WTC11 (cell line): Measurements from ENCODE around the gene SIRPG. TPM values are rescaled to one million over a fixed set of nuclear protein-coding genes. Genes with fewer than 3 reads are reported as not detected.

Experiments used
- ATAC-seq: fragments of 200-7000 bp; cut with Tn5 transposase; 2 replicates; pipeline ENCODE4 v1.10.0; 2021; ENCODE audit warnings: mild to moderate bottlenecking, moderate library complexity
- CTCF ChIA-PET: fragments of 300-600 bp; sonication (Branson Sonifier 250); formaldehyde crosslinking; loops from one replicate; lab custom pipeline; 2021; ENCODE audit warnings: antibody characterized with exemption; lab: Charles Lee
- POLR2A ChIA-PET: fragments of 350-600 bp; sonication (Branson Sonifier 250); formaldehyde crosslinking; loops from one replicate; lab custom pipeline; 2021; ENCODE audit warnings: antibody characterized with exemption; lab: Charles Lee
- DNase-seq: peaks from one replicate; pipeline ENCODE4 v3.0.0; 2021; ENCODE audit warnings: low spot score
- H3K27ac Mint-ChIP-seq: 2 replicates; pipeline ENCODE4 v1.8.0; 2021; ENCODE audit warnings: mixed read lengths
- H3K27me3 Mint-ChIP-seq: 2 replicates; pipeline ENCODE4 v1.8.0; 2021; ENCODE audit warnings: low read depth, mild to moderate bottlenecking, moderate library complexity, mixed read lengths
- H3K36me3 Mint-ChIP-seq: 2 replicates; pipeline ENCODE4 v1.8.0; 2021; ENCODE audit warnings: mixed read lengths
- H3K4me1 Mint-ChIP-seq: 2 replicates; pipeline ENCODE4 v1.8.0; 2022; ENCODE audit warnings: mixed read lengths
- H3K4me3 Mint-ChIP-seq: 2 replicates; pipeline ENCODE4 v1.8.0; 2021; ENCODE audit warnings: mild to moderate bottlenecking, moderate library complexity, mixed read lengths
- H3K9me3 Mint-ChIP-seq: 2 replicates; pipeline ENCODE4 v1.8.0; 2021; ENCODE audit warnings: mixed read lengths
- CREB1 ChIP-seq: sonication (generic); formaldehyde crosslinking; IDR thresholded peaks from 2 replicates; pipeline ENCODE4 v1.8.0; 2023; ENCODE audit warnings: mild to moderate bottlenecking, missing genetic modification reagents
- HMGA2 ChIP-seq: fragments of 250-450 bp; sonication (Bioruptor Pico); IDR thresholded peaks from 2 replicates; pipeline ENCODE4 v1.4.0; 2021; ENCODE audit warnings: mild to moderate bottlenecking, moderate library complexity
- NFYB ChIP-seq: sonication (generic); formaldehyde crosslinking; conservative IDR thresholded peaks from 2 replicates; pipeline ENCODE4 v1.8.0; 2022; ENCODE audit warnings: low read depth, missing genetic modification reagents
- SMAD3 ChIP-seq: sonication (generic); formaldehyde crosslinking; IDR thresholded peaks from 2 replicates; pipeline ENCODE4 v1.8.0; 2022; ENCODE audit warnings: missing genetic modification reagents, mild to moderate bottlenecking, borderline replicate concordance
- SOX15 ChIP-seq: fragments of 250-450 bp; sonication (Bioruptor Pico); IDR thresholded peaks from 2 replicates; pipeline ENCODE4 v1.9.0; 2021; ENCODE audit warnings: mild to moderate bottlenecking
- ZBTB21 ChIP-seq: sonication (generic); formaldehyde crosslinking; IDR thresholded peaks from 2 replicates; pipeline ENCODE4 v1.8.1; 2023; ENCODE audit warnings: mild to moderate bottlenecking, missing genetic modification reagents, borderline replicate concordance
- ZNF121 ChIP-seq: sonication (generic); formaldehyde crosslinking; IDR thresholded peaks from 2 replicates; pipeline ENCODE4 v1.8.0; 2023; ENCODE audit warnings: missing genetic modification reagents
- total RNA-seq: library from RNA; stranded (reverse); gene quantifications from 3 replicates; pipeline ENCODE4 v1.2.3, GENCODE V29; 2021
- TF ChIP-seq, protein P1 (sequence below): sonication (generic); formaldehyde crosslinking; IDR thresholded peaks from 2 replicates; pipeline ENCODE4 v1.8.1; 2022; ENCODE audit warnings: missing genetic modification reagents, borderline replicate concordance
- TF ChIP-seq, protein P2 (sequence below): sonication (generic); formaldehyde crosslinking; IDR thresholded peaks from 2 replicates; pipeline ENCODE4 v1.8.1; 2022; ENCODE audit warnings: low read depth, missing genetic modification reagents, borderline replicate concordance
- TF ChIP-seq, protein P3 (sequence below): fragments of 250-450 bp; sonication (Bioruptor Pico); IDR thresholded peaks from 2 replicates; pipeline ENCODE4 v1.8.0; 2021; ENCODE audit warnings: mild to moderate bottlenecking
- TF ChIP-seq, protein P4 (sequence below): sonication (generic); formaldehyde crosslinking; IDR thresholded peaks from 2 replicates; pipeline ENCODE4 v1.8.1; 2023; ENCODE audit warnings: mild to moderate bottlenecking, moderate library complexity, missing genetic modification reagents
- TF ChIP-seq, protein P5 (sequence below): sonication (generic); formaldehyde crosslinking; IDR thresholded peaks from 2 replicates; pipeline ENCODE4 v1.8.1; 2023; ENCODE audit warnings: mild to moderate bottlenecking, missing genetic modification reagents
- TF ChIP-seq, protein P6 (sequence below): sonication (generic); formaldehyde crosslinking; IDR thresholded peaks from 2 replicates; pipeline ENCODE4 v1.8.1; 2022; ENCODE audit warnings: low read depth, mild to moderate bottlenecking, moderate library complexity, missing genetic modification reagents, borderline replicate concordance
- TF ChIP-seq, protein P7 (sequence below): sonication (generic); formaldehyde crosslinking; IDR thresholded peaks from 2 replicates; pipeline ENCODE4 v1.8.0; 2023; ENCODE audit warnings: mild to moderate bottlenecking, missing genetic modification reagents
- TF ChIP-seq, protein P8 (sequence below): fragments of 250-450 bp; sonication (Bioruptor Pico); IDR thresholded peaks from 2 replicates; pipeline ENCODE4 v1.9.0; 2021; ENCODE audit warnings: mild to moderate bottlenecking, borderline replicate concordance

SIRPG gene
- total RNA-seq, 1 experiment from 2014 or later, result not detected

DNA sequence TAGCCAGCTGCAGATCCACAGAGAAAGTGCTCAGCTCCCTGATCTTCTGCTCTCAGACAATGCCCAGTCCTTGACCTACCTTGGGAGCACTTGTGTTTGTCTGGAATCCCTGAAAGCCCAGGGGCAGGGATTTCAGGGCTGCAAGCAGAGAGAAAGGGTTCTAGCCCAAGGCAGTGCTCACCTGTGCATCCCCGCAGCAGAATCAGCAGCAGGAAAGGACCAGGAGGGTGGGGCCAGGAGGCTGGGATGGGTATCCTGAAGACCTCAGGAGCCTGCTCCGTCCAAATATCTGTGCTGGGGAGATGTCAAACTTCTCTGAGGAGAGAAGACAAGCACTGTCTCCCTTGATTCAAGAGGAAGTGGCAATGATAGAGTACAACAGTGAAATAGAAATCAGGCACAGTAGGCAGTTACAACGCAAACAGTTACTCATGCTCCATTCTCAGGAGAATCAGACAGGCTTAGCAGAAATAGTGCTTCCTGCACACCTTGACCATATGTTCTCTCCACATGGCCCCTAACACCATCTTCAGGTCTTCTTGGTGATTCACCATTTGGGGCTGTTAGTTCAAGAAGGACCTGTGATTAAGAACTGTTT, 28.7 kb upstream of the SIRPG start (continued):
- TF ChIP-seq, protein P1, sequence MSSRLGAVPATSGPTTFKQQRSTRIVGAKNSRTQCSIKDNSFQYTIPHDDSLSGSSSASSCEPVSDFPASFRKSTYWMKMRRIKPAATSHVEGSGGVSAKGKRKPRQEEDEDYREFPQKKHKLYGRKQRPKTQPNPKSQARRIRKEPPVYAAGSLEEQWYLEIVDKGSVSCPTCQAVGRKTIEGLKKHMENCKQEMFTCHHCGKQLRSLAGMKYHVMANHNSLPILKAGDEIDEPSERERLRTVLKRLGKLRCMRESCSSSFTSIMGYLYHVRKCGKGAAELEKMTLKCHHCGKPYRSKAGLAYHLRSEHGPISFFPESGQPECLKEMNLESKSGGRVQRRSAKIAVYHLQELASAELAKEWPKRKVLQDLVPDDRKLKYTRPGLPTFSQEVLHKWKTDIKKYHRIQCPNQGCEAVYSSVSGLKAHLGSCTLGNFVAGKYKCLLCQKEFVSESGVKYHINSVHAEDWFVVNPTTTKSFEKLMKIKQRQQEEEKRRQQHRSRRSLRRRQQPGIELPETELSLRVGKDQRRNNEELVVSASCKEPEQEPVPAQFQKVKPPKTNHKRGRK (CRISPR knock-in tag), result no peak
- TF ChIP-seq, protein P2, sequence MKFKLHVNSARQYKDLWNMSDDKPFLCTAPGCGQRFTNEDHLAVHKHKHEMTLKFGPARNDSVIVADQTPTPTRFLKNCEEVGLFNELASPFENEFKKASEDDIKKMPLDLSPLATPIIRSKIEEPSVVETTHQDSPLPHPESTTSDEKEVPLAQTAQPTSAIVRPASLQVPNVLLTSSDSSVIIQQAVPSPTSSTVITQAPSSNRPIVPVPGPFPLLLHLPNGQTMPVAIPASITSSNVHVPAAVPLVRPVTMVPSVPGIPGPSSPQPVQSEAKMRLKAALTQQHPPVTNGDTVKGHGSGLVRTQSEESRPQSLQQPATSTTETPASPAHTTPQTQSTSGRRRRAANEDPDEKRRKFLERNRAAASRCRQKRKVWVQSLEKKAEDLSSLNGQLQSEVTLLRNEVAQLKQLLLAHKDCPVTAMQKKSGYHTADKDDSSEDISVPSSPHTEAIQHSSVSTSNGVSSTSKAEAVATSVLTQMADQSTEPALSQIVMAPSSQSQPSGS, result no peak
- TF ChIP-seq CREB1, result no peak
- TF ChIP-seq, protein P3, sequence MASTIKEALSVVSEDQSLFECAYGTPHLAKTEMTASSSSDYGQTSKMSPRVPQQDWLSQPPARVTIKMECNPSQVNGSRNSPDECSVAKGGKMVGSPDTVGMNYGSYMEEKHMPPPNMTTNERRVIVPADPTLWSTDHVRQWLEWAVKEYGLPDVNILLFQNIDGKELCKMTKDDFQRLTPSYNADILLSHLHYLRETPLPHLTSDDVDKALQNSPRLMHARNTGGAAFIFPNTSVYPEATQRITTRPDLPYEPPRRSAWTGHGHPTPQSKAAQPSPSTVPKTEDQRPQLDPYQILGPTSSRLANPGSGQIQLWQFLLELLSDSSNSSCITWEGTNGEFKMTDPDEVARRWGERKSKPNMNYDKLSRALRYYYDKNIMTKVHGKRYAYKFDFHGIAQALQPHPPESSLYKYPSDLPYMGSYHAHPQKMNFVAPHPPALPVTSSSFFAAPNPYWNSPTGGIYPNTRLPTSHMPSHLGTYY (CRISPR knock-in tag), result no peak
- TF ChIP-seq, protein P4, sequence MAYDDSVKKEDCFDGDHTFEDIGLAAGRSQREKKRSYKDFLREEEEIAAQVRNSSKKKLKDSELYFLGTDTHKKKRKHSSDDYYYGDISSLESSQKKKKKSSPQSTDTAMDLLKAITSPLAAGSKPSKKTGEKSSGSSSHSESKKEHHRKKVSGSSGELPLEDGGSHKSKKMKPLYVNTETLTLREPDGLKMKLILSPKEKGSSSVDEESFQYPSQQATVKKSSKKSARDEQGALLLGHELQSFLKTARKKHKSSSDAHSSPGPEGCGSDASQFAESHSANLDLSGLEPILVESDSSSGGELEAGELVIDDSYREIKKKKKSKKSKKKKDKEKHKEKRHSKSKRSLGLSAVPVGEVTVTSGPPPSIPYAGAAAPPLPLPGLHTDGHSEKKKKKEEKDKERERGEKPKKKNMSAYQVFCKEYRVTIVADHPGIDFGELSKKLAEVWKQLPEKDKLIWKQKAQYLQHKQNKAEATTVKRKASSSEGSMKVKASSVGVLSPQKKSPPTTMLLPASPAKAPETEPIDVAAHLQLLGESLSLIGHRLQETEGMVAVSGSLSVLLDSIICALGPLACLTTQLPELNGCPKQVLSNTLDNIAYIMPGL (CRISPR knock-in tag), result no peak
- TF ChIP-seq, protein P5, sequence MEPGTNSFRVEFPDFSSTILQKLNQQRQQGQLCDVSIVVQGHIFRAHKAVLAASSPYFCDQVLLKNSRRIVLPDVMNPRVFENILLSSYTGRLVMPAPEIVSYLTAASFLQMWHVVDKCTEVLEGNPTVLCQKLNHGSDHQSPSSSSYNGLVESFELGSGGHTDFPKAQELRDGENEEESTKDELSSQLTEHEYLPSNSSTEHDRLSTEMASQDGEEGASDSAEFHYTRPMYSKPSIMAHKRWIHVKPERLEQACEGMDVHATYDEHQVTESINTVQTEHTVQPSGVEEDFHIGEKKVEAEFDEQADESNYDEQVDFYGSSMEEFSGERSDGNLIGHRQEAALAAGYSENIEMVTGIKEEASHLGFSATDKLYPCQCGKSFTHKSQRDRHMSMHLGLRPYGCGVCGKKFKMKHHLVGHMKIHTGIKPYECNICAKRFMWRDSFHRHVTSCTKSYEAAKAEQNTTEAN, result no peak

DNA sequence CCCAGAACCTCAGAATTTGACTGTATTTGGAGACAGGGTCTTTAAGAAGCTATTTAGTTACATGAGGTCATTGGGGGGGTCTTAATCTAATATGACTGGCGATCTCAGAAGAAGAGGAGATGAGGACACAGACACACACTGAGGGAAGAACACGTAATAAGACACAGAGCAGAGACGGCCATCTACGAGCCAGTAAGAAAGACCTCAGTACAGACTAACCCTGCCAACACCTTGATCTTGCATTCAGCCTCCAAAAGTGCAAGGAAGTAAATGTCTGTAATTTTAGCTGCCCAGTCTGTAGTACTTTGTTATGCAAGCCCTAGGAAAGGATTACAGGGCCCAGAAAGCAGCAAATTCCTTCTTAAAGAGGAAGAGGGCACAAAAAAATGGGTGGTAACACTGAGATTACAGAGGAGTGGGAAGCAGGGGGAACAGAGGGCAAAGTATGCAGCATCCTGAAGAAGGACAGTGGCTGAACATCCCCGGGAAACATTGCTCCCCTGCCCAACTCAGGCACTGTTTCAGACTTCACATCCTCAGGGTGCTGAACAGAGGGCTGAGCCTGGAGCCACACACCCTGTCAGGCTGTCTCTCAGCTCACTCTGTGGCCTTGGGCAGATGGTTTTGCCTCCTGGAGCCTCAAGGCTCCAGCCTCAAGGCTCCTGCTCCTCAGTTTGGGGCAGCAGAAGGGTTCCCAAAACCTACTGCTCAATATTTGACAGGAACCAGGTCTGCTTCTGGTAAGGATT, 27.9 kb upstream of the SIRPG start:
- DNase-seq (no peak), ATAC-seq (no peak)
- Mint-ChIP-seq H3K27ac (no peak overlapping the region), H3K4me3 (no peak overlapping the region), H3K9me3 (peaks cover 23% of the 10 kb centered on the region), H3K27me3 (peaks cover 13% of the 10 kb centered on the region), H3K4me1 (peaks cover 4% of the 10 kb centered on the region), H3K36me3 (peaks cover 2% of the 10 kb centered on the region; the same call in 1 of the 2 replicates)
- TF ChIP-seq, protein P6, sequence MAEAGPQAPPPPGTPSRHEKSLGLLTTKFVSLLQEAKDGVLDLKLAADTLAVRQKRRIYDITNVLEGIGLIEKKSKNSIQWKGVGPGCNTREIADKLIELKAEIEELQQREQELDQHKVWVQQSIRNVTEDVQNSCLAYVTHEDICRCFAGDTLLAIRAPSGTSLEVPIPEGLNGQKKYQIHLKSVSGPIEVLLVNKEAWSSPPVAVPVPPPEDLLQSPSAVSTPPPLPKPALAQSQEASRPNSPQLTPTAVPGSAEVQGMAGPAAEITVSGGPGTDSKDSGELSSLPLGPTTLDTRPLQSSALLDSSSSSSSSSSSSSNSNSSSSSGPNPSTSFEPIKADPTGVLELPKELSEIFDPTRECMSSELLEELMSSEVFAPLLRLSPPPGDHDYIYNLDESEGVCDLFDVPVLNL, result no peak
- TF ChIP-seq NFYB (CRISPR knock-in tag) (no peak), ZNF121 (no peak), SMAD3 (CRISPR knock-in tag) (no peak), HMGA2 (CRISPR knock-in tag) (no peak), SOX15 (CRISPR knock-in tag) (no peak), ZBTB21 (CRISPR knock-in tag) (no peak)
- TF ChIP-seq, protein P7, sequence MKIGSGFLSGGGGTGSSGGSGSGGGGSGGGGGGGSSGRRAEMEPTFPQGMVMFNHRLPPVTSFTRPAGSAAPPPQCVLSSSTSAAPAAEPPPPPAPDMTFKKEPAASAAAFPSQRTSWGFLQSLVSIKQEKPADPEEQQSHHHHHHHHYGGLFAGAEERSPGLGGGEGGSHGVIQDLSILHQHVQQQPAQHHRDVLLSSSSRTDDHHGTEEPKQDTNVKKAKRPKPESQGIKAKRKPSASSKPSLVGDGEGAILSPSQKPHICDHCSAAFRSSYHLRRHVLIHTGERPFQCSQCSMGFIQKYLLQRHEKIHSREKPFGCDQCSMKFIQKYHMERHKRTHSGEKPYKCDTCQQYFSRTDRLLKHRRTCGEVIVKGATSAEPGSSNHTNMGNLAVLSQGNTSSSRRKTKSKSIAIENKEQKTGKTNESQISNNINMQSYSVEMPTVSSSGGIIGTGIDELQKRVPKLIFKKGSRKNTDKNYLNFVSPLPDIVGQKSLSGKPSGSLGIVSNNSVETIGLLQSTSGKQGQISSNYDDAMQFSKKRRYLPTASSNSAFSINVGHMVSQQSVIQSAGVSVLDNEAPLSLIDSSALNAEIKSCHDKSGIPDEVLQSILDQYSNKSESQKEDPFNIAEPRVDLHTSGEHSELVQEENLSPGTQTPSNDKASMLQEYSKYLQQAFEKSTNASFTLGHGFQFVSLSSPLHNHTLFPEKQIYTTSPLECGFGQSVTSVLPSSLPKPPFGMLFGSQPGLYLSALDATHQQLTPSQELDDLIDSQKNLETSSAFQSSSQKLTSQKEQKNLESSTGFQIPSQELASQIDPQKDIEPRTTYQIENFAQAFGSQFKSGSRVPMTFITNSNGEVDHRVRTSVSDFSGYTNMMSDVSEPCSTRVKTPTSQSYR (CRISPR knock-in tag), result no peak
- TF ChIP-seq, protein P8, sequence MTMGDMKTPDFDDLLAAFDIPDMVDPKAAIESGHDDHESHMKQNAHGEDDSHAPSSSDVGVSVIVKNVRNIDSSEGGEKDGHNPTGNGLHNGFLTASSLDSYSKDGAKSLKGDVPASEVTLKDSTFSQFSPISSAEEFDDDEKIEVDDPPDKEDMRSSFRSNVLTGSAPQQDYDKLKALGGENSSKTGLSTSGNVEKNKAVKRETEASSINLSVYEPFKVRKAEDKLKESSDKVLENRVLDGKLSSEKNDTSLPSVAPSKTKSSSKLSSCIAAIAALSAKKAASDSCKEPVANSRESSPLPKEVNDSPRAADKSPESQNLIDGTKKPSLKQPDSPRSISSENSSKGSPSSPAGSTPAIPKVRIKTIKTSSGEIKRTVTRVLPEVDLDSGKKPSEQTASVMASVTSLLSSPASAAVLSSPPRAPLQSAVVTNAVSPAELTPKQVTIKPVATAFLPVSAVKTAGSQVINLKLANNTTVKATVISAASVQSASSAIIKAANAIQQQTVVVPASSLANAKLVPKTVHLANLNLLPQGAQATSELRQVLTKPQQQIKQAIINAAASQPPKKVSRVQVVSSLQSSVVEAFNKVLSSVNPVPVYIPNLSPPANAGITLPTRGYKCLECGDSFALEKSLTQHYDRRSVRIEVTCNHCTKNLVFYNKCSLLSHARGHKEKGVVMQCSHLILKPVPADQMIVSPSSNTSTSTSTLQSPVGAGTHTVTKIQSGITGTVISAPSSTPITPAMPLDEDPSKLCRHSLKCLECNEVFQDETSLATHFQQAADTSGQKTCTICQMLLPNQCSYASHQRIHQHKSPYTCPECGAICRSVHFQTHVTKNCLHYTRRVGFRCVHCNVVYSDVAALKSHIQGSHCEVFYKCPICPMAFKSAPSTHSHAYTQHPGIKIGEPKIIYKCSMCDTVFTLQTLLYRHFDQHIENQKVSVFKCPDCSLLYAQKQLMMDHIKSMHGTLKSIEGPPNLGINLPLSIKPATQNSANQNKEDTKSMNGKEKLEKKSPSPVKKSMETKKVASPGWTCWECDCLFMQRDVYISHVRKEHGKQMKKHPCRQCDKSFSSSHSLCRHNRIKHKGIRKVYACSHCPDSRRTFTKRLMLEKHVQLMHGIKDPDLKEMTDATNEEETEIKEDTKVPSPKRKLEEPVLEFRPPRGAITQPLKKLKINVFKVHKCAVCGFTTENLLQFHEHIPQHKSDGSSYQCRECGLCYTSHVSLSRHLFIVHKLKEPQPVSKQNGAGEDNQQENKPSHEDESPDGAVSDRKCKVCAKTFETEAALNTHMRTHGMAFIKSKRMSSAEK (CRISPR knock-in tag), result no peak
- CTCF ChIA-PET, result no interaction called here
- POLR2A ChIA-PET, result no interaction called here
